ENCODE measurements around the gene TMEM232. TPM values are rescaled to one million over a fixed set of nuclear protein-coding genes. Genes with fewer than 3 reads are reported as not detected.

TMEM232 gene
- total and polyA plus RNA-seq, 9 of the 15 experiments (the other 6 are each of a cell fraction or from before 2014, with no cell fraction given): 0.09 to 2.2 (median 0.41) TPM

- BruUV-seq (replicated peaks): no TSS peak
- no peaks in the 10 kb centered on the region for H3K4me1 ChIP-seq (replicated peaks in 1 of 2; ENCODE audit: control insufficient read depth in 2 of 2, insufficient read depth in 2 of 2, low read length in 2 of 2)
- intact Hi-C loops (cut with micrococcal nuclease) (no loop called here), in situ Hi-C loops (cut with MboI) (no loop called here)
- FAIRE-seq: no peak
- ATAC-seq: no peak
- no peaks in the 10 kb centered on the region for H3K79me2 ChIP-seq (ENCODE audit: control insufficient read depth, insufficient read depth, low read length)
- CTCF ChIA-PET (ENCODE audit: low intra/inter-chr PET ratio): no interaction called here
- no peaks in the 10 kb centered on the region for H4K20me1 ChIP-seq (replicated peaks; ENCODE audit: control insufficient read depth, insufficient read depth, low read length)
- 4% methylated on average over 4 of the region's 4 CpGs for WGBS (ENCODE audit: insufficient coverage, low coverage, missing lambda C conversion rate)
- no peak for DNase-seq (ENCODE audit: extremely low read depth in 1 of 4, low spot score in 3 of 4)
- no peaks in the 10 kb centered on the region for H3K9me1 ChIP-seq (ENCODE audit: control insufficient read depth, insufficient read depth, low read length)
- H3K4me3 ChIP-seq: no peak overlapping the region
- H3K27ac ChIP-seq (ENCODE audit: extremely low read depth, low read depth, low read length): no peak overlapping the region
- H3K4me2 ChIP-seq (ENCODE audit: insufficient read depth, low read length): no peak overlapping the region
- H3K9ac ChIP-seq (ENCODE audit: insufficient read depth in 1 of 2, low read depth in 2 of 2, low read length in 2 of 2): no peak overlapping the region
- H3K36me3 ChIP-seq (ENCODE audit: control insufficient read depth, insufficient read depth, low read length): no peaks in the 10 kb centered on the region
- H3K27me3 ChIP-seq (ENCODE audit: control insufficient read depth in 2 of 2, insufficient read depth in 2 of 2, low read length in 2 of 2): no peaks in the 10 kb centered on the region
- H2AFZ ChIP-seq (ENCODE audit: low read depth, low read length): no peak overlapping the region
- POLR2A ChIA-PET: no interaction called here
- no peaks in the 10 kb centered on the region; the same call in 1 of the 2 replicates for H3K9me3 ChIP-seq (replicated peaks; ENCODE audit: control insufficient read depth, insufficient read depth, low read depth, low read length)
- no peak for TF ChIP-seq ZNF324 (CRISPR knock-in tag; IDR thresholded peaks at IDR 0.05)
- TF ChIP-seq, protein P1, sequence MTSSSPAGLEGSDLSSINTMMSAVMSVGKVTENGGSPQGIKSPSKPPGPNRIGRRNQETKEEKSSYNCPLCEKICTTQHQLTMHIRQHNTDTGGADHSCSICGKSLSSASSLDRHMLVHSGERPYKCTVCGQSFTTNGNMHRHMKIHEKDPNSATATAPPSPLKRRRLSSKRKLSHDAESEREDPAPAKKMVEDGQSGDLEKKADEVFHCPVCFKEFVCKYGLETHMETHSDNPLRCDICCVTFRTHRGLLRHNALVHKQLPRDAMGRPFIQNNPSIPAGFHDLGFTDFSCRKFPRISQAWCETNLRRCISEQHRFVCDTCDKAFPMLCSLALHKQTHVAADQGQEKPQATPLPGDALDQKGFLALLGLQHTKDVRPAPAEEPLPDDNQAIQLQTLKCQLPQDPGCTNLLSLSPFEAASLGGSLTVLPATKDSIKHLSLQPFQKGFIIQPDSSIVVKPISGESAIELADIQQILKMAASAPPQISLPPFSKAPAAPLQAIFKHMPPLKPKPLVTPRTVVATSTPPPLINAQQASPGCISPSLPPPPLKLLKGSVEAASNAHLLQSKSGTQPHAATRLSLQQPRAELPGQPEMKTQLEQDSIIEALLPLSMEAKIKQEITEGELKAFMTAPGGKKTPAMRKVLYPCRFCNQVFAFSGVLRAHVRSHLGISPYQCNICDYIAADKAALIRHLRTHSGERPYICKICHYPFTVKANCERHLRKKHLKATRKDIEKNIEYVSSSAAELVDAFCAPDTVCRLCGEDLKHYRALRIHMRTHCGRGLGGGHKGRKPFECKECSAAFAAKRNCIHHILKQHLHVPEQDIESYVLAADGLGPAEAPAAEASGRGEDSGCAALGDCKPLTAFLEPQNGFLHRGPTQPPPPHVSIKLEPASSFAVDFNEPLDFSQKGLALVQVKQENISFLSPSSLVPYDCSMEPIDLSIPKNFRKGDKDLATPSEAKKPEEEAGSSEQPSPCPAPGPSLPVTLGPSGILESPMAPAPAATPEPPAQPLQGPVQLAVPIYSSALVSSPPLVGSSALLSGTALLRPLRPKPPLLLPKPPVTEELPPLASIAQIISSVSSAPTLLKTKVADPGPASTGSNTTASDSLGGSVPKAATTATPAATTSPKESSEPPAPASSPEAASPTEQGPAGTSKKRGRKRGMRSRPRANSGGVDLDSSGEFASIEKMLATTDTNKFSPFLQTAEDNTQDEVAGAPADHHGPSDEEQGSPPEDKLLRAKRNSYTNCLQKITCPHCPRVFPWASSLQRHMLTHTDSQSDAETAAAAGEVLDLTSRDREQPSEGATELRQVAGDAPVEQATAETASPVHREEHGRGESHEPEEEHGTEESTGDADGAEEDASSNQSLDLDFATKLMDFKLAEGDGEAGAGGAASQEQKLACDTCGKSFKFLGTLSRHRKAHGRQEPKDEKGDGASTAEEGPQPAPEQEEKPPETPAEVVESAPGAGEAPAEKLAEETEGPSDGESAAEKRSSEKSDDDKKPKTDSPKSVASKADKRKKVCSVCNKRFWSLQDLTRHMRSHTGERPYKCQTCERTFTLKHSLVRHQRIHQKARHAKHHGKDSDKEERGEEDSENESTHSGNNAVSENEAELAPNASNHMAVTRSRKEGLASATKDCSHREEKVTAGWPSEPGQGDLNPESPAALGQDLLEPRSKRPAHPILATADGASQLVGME (CRISPR knock-in tag; IDR thresholded peaks at IDR 0.05): no peak
- TF ChIP-seq HDGF (IDR thresholded peaks at IDR 0.05): no peak
- TF ChIP-seq ZNF584 (CRISPR knock-in tag; IDR thresholded peaks at IDR 0.05; ENCODE audit: low read depth): no peak
- no peak for TF ChIP-seq ZNF778 (CRISPR knock-in tag; IDR thresholded peaks at IDR 0.05)
- TF ChIP-seq, protein P2, sequence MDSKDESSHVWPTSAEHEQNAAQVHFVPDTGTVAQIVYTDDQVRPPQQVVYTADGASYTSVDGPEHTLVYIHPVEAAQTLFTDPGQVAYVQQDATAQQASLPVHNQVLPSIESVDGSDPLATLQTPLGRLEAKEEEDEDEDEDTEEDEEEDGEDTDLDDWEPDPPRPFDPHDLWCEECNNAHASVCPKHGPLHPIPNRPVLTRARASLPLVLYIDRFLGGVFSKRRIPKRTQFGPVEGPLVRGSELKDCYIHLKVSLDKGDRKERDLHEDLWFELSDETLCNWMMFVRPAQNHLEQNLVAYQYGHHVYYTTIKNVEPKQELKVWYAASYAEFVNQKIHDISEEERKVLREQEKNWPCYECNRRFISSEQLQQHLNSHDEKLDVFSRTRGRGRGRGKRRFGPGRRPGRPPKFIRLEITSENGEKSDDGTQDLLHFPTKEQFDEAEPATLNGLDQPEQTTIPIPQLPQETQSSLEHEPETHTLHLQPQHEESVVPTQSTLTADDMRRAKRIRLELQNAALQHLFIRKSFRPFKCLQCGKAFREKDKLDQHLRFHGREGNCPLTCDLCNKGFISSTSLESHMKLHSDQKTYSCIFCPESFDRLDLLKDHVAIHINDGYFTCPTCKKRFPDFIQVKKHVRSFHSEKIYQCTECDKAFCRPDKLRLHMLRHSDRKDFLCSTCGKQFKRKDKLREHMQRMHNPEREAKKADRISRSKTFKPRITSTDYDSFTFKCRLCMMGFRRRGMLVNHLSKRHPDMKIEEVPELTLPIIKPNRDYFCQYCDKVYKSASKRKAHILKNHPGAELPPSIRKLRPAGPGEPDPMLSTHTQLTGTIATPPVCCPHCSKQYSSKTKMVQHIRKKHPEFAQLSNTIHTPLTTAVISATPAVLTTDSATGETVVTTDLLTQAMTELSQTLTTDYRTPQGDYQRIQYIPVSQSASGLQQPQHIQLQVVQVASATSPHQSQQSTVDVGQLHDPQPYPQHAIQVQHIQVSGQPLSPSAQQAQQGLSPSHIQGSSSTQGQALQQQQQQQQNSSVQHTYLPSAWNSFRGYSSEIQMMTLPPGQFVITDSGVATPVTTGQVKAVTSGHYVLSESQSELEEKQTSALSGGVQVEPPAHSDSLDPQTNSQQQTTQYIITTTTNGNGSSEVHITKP (IDR thresholded peaks at IDR 0.05; ENCODE audit: partially characterized antibody): no peak
- TF ChIP-seq MEF2D (tag; conservative IDR thresholded peaks at IDR 0.05; ENCODE audit: low read depth): no peak
- TF ChIP-seq ZBTB33 (CRISPR knock-in tag; IDR thresholded peaks at IDR 0.05): no peak
- TF ChIP-seq MEF2A (IDR thresholded peaks at IDR 0.05; ENCODE audit: control insufficient read depth, low read depth, low read length): no peak
Observed at GRCh38 chr5:110512266-110512665, 214.2 kb downstream of the TMEM232 start.
